Stimulated activated CD8-positive, alpha-beta memory T cell treated with anti-CD3 and anti-CD28 coated beads, Interleukin-12 subunit alpha, Interleukin-12 subunit beta, amount 100 ng/mL, for 1 hour (primary cell): ENCODE data around the gene CDHR3.

Experiments used
- DNase-seq: peaks from one replicate; pipeline ENCODE4 v3.0.0-alpha.2; 2020; ENCODE audit warnings: low read depth

The CDHR3 gene

DNA sequence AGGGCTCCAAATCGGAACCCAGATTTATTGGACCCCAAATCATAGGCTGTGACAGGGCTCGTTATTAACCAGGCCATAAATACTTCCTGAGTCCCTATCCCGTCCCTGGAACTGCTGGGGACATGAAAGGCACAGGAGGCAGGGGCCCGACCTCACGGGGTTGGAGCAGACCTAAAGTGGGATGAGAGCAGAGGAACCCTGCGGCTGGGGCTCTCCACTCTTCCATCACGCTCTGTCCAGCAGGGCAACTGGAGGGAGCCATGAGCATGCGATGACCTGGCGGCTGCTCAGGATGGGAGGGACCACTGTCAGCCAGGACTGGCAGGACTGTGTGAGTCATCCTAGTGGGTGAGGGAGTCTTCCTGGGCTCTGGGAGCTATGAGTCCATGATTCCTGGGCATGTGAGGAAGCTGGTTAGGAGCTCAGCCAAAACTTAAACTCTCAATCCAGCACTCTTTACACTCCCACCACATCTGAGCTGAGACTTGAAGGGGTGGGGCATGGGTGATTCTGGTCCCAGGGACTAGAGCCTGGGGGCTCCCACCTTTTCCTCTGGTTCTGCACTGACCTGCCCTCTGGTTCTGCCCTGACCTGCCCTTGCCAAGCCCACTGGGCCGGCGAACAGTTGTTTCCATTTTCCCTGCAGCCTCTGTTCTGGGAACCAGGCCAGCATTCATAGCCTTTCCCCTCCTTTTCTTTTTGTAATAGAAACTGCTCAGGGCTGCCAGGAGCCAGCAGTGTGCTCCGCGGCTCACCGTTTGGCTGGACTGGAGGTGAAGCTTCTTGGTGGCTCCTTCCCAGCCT, 101.9 kb downstream of the CDHR3 start:
- no peak for DNase-seq

GRCh38 chr7:106065575-106066500, 102.8 kb downstream of the CDHR3 start:
- DNase-seq: no peak

- DNase-seq: no peak
These were observed 104.6 kb downstream of the CDHR3 start for GRCh38 chr7:106067678-106068077.

- no peak for DNase-seq
These were observed 105.5 kb downstream of the CDHR3 start for GRCh38 chr7:106068538-106068961.

DNA sequence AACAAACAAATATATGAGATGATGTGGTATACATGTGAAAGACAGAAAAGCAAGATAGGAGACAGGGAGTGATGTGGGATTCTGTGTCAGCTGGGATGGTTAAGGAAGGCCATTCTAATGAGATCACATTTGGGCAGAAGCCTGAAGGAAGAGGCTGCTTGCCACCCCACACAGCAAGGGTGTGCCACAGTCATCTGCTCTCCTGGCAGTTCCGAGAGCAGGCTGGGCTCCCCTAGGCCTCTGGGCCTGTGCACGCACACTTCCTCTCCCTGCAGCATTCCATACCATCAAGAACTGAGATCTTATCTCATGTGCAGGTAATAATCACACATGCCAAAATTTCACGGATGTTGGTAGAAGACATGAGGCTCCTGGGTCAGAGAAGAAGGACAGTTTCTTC, 105.9 kb downstream of the CDHR3 start:
- no peak for DNase-seq

- DNase-seq: no peak
These were observed 106.6 kb downstream of the CDHR3 start for GRCh38 chr7:106069471-106070200.

DNA sequence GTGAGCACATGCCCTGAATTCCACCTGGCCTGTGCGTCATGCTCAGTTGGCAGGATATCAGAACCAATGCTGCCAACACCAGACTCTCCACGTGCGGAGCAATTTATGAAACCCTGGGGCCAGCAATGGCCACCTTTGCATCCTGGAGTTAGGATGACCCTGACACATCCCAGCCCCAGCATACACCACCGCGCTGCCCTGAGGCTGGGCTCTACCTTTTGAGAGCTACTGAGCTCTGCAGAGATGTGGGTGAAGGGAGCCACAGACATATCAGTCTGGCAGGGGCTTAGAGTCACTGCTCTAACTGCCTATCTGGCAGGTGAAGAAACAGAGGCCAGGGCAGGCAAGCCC, 107.1 kb downstream of the CDHR3 start:
- DNase-seq: no peak

- no peak for DNase-seq
These were observed 107.6 kb downstream of the CDHR3 start for GRCh38 chr7:106070567-106071254.

DNA sequence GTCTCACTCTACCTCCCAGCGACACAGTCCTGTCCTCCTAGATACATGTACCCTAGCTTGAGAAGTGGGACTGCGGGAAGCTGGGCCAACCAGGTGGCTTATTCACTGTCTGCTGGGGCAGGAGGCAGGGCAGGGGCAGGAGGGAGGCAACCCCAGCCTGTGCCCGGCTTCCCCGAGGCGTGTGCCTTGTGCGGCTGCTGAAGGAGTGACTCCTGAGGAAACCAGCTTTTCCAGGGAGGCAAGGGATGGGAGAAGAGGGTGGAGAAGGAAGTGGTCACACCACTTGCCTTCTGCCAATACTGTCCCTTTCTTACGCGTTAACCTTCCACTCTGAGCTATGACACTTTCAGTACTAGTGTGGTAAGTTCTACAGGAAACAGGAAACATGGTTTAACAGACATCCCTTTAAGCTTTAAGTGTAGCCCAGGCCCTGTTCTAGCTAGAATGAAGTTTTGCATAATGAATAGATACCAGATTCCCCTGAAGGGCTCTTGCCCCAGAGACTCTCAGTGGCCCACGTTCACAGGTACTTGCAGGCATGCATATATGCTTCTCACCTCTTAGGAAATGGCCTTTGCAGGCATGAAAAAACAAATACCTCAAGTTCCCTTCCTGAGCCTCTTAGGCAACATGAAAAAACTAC, 108.4 kb downstream of the CDHR3 start:
- DNase-seq: no peak

- no peak for DNase-seq
These were observed 109.1 kb downstream of the CDHR3 start for GRCh38 chr7:106071999-106072714.

DNA sequence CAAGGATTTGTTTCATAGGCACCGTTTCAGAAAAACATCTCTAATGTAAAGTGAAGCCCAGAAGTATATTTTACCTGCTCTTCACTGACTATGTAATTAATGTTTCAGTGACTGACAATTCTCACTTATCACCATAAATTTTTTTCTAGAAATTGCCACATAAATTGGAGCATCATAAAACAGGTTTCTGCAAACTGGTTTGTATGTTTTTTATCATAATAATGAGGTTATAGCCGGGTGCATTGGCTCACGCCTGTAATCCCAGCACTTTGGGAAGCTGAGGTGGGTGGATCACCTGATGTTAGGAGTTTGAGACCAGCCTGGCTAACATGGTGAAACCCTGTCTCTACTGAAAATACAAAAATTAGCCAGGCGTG, 109.6 kb downstream of the CDHR3 start:
- DNase-seq: no peak

- no peak for DNase-seq
These were observed 110.6 kb downstream of the CDHR3 start for GRCh38 chr7:106073701-106074100.

DNA sequence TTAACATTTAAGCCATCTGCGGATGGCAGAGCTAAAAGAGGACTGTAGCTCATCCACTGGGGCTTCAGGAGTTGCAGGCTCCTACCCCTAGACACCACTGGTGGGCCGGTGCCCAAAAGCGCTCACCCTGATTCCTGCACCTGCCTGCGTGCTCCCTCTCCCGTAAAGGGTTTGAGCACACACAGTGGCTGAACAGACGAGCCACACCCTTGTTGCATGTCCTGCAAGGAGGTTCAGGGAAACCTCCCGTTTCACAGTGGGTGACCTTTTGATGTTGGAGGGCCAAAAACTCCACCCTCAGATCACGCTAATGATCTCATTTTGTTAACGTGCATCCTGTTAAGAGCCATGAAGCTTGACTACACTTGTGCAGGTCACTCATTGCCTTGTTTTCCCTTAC, 111.2 kb downstream of the CDHR3 start:
- no peak for DNase-seq

- no peak for DNase-seq
These were observed 112.9 kb downstream of the CDHR3 start for GRCh38 chr7:106075937-106076336.

- no peak for DNase-seq
These were observed 113.5 kb downstream of the CDHR3 start for GRCh38 chr7:106076537-106076936.

- no peak for DNase-seq
These were observed 117.4 kb downstream of the CDHR3 start for GRCh38 chr7:106080300-106080987.

- no peak for DNase-seq
These were observed 119.2 kb downstream of the CDHR3 start for GRCh38 chr7:106082087-106082854.
